ENCODE results near the gene CRIP3. TPM values are rescaled to one million over a fixed set of nuclear protein-coding genes. Genes with fewer than 3 reads are reported as not detected.
A peak's percentile ranks its signal among the peaks of the same experiment; 100 is the strongest.

Gene CRIP3
- total and polyA plus RNA-seq, 2 of the 13 experiments (the other 11 are each of a cell fraction or from before 2014, with no cell fraction given) = 6.3 to 9.3 TPM

GRCh38 chr6:43267619-43268354, 40.8 kb downstream of the CRIP3 start (continued):
- TF ChIP-seq ZNF800 (CRISPR knock-in tag; IDR thresholded peaks at IDR 0.05) (peak; percentile 77; the same call in 1 of the 2 replicates), ZNF562 (CRISPR knock-in tag; IDR thresholded peaks at IDR 0.05; ENCODE audit: borderline replicate concordance) (no peak), CEBPZ (IDR thresholded peaks at IDR 0.05; ENCODE audit: low read length) (no peak), CEBPB (IDR thresholded peaks at IDR 0.05; ENCODE audit: borderline replicate concordance, low read depth, low read length) (no peak), CBX5 (CRISPR knock-in tag; IDR thresholded peaks at IDR 0.05; ENCODE audit: borderline replicate concordance) (peak; percentile 99), ZNF577 (CRISPR knock-in tag; IDR thresholded peaks at IDR 0.05; ENCODE audit: borderline replicate concordance, low read depth) (peak; percentile 22; the same call in 1 of the 2 replicates), IKZF4 (CRISPR knock-in tag; IDR thresholded peaks at IDR 0.05; ENCODE audit: borderline replicate concordance, low read depth, not compliant biosample characterization) (peak; percentile 94), JUNB (CRISPR knock-in tag; IDR thresholded peaks at IDR 0.05; ENCODE audit: borderline replicate concordance) (peak; percentile 94), NFYB (CRISPR knock-in tag; IDR thresholded peaks at IDR 0.05) (peak; percentile 47; the same call in 1 of the 2 replicates), ZNF383 (CRISPR knock-in tag; IDR thresholded peaks at IDR 0.05; ENCODE audit: borderline replicate concordance) (no peak), REST (IDR thresholded peaks at IDR 0.05; ENCODE audit: borderline replicate concordance in 1 of 2, low read depth in 1 of 2, low read length in 2 of 2) (peak in 1 of 2 experiments; percentile 80; a peak in 2 of 4 replicates), NRL (CRISPR knock-in tag; IDR thresholded peaks at IDR 0.05; ENCODE audit: borderline replicate concordance) (peak; percentile 94), REL (CRISPR knock-in tag; conservative IDR thresholded peaks at IDR 0.05) (peak; percentile 95; the same call in 1 of the 2 replicates), FOXK2 (IDR thresholded peaks at IDR 0.05) (peak; percentile 81; the same call in 1 of the 2 replicates), SRY (CRISPR knock-in tag; IDR thresholded peaks at IDR 0.05) (peak; percentile 95; the same call in 1 of the 2 replicates), RXRA (CRISPR knock-in tag; IDR thresholded peaks at IDR 0.05) (peak; percentile 100)
- TF ChIP-seq, protein P1, sequence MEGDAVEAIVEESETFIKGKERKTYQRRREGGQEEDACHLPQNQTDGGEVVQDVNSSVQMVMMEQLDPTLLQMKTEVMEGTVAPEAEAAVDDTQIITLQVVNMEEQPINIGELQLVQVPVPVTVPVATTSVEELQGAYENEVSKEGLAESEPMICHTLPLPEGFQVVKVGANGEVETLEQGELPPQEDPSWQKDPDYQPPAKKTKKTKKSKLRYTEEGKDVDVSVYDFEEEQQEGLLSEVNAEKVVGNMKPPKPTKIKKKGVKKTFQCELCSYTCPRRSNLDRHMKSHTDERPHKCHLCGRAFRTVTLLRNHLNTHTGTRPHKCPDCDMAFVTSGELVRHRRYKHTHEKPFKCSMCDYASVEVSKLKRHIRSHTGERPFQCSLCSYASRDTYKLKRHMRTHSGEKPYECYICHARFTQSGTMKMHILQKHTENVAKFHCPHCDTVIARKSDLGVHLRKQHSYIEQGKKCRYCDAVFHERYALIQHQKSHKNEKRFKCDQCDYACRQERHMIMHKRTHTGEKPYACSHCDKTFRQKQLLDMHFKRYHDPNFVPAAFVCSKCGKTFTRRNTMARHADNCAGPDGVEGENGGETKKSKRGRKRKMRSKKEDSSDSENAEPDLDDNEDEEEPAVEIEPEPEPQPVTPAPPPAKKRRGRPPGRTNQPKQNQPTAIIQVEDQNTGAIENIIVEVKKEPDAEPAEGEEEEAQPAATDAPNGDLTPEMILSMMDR (CRISPR knock-in tag; IDR thresholded peaks at IDR 0.05) = peak; percentile 55
